GM12878 (cell line): ENCODE results near the gene INF2. TPM values are rescaled to one million over a fixed set of nuclear protein-coding genes. Genes with fewer than 3 reads are reported as not detected.

Experiments used
- BCL11A ChIP-seq: IDR thresholded peaks from 2 replicates; pipeline ENCODE4 v1.6.1; 2011; ENCODE audit warnings: low read depth, low read length
- EGR1 ChIP-seq, 2 experiments: IDR thresholded peaks; 1 replicate in 1 of 2; 2 replicates in 1 of 2; pipeline ENCODE4 v1.6.1; 2011 to 2012; ENCODE audit warnings: low read depth in 2 of 2, low read length in 2 of 2, borderline replicate concordance in 1 of 2, mild to moderate bottlenecking in 1 of 2, moderate library complexity in 1 of 2
- FOS ChIP-seq: IDR thresholded peaks from 3 replicates; pipeline ENCODE4 v1.6.1; 2011; ENCODE audit warnings: borderline replicate concordance; ENCODE audit not compliant: insufficient read length; ENCODE audit errors: extremely low read depth
- FOXK2 ChIP-seq: fragments of 450-650 bp; IDR thresholded peaks from 2 replicates; pipeline ENCODE4 v1.6.1; 2017; ENCODE audit warnings: mild to moderate bottlenecking, moderate library complexity
- GATAD2B ChIP-seq: fragments of 450-650 bp; conservative IDR thresholded peaks from 2 replicates; pipeline ENCODE4 v1.6.1; 2017; ENCODE audit warnings: low read depth, mild to moderate bottlenecking, moderate library complexity
- IKZF2 ChIP-seq, 2 experiments: fragments of 450-650 bp; IDR thresholded peaks; 2 replicates each; pipeline ENCODE4 v1.6.1; 2017; ENCODE audit warnings: mild to moderate bottlenecking in 2 of 2, moderate library complexity in 2 of 2
- KAT2A ChIP-seq: conservative IDR thresholded peaks from 2 replicates; pipeline ENCODE4 v1.6.1; 2011; ENCODE audit warnings: low read depth, low read length; ENCODE audit not compliant: control insufficient read depth
- MTA2 ChIP-seq: fragments of 450-650 bp; IDR thresholded peaks from 2 replicates; pipeline ENCODE4 v1.6.1; 2016; ENCODE audit warnings: low read depth, mild to moderate bottlenecking, moderate library complexity
- MYB ChIP-seq: fragments of 150-350 bp; IDR thresholded peaks from 2 replicates; pipeline ENCODE4 v1.6.1; 2014; ENCODE audit warnings: mild to moderate bottlenecking, low read depth, low read length, borderline replicate concordance
- NFYB ChIP-seq: IDR thresholded peaks from 2 replicates; pipeline ENCODE4 v1.6.1; 2011; ENCODE audit warnings: low read depth, mild to moderate bottlenecking, low read length, improper control_type of control experiment, moderate library complexity; ENCODE audit not compliant: insufficient read depth
- NRF1 ChIP-seq: conservative IDR thresholded peaks from 2 replicates; pipeline ENCODE4 v1.6.1; 2011; ENCODE audit warnings: mild to moderate bottlenecking, low read depth, low read length, improper control_type of control experiment
- PAX5 ChIP-seq: IDR thresholded peaks from 2 replicates; pipeline ENCODE4 v1.6.1; 2011; ENCODE audit warnings: low read depth, low read length, borderline replicate concordance
- PRDM15 ChIP-seq: fragments of 450-650 bp; formaldehyde crosslinking; IDR thresholded peaks from 2 replicates; pipeline ENCODE4 v1.4.0; 2020; ENCODE audit warnings: mild to moderate bottlenecking, moderate library complexity
- RAD51 ChIP-seq: fragments of 450-650 bp; IDR thresholded peaks from 2 replicates; pipeline ENCODE4 v1.6.1; 2016; ENCODE audit warnings: moderate library complexity, mild to moderate bottlenecking, inconsistent platforms
- RELA ChIP-seq: fragments of 450-650 bp; IDR thresholded peaks from 2 replicates; pipeline ENCODE4 v1.8.0; 2014; ENCODE audit warnings: borderline replicate concordance; ENCODE audit not compliant: partially characterized antibody
- RELB ChIP-seq: fragments of 450-650 bp; IDR thresholded peaks from 2 replicates; pipeline ENCODE4 v1.6.1; 2017; ENCODE audit warnings: low read depth, mild to moderate bottlenecking, moderate library complexity
- RUNX3 ChIP-seq: IDR thresholded peaks from 2 replicates; pipeline ENCODE4 v1.6.1; 2012; ENCODE audit warnings: low read length, inconsistent platforms
- SIX5 ChIP-seq: IDR thresholded peaks from 2 replicates; pipeline ENCODE4 v1.6.1; 2011; ENCODE audit warnings: mild to moderate bottlenecking, low read depth, low read length, moderate library complexity; ENCODE audit not compliant: severe bottlenecking
- SKIL ChIP-seq: fragments of 450-650 bp; IDR thresholded peaks from 2 replicates; pipeline ENCODE4 v1.6.1; 2017; ENCODE audit warnings: mild to moderate bottlenecking, low read depth, inconsistent platforms; ENCODE audit not compliant: poor library complexity, severe bottlenecking
- SMAD5 ChIP-seq: IDR thresholded peaks from 2 replicates; pipeline ENCODE4 v1.6.1; 2016; ENCODE audit warnings: antibody characterized with exemption, low read depth
- SMARCA5 ChIP-seq: fragments of 450-650 bp; IDR thresholded peaks from 2 replicates; pipeline ENCODE4 v1.6.1; 2017; ENCODE audit warnings: mild to moderate bottlenecking
- SP1 ChIP-seq: IDR thresholded peaks from one replicate; pipeline ENCODE4 v1.6.1; 2011; ENCODE audit warnings: low read depth, low read length
- SUZ12 ChIP-seq: fragments of 200-600 bp; sonication (generic); IDR thresholded peaks from one replicate; pipeline ENCODE4 v1.6.1; 2018; ENCODE audit warnings: antibody characterized with exemption, mild to moderate bottlenecking; ENCODE audit not compliant: unreplicated experiment
- TAF1 ChIP-seq: IDR thresholded peaks from 2 replicates; pipeline ENCODE4 v1.6.1; 2011; ENCODE audit warnings: mild to moderate bottlenecking, low read depth, low read length, borderline replicate concordance
- ZNF274 ChIP-seq: IDR thresholded peaks from one replicate; pipeline ENCODE4 v1.8.0; 2011; ENCODE audit not compliant: insufficient read length, insufficient read depth
- polyA plus RNA-seq, 11 experiments: library from polyadenylated mRNA; depleted of rRNA in 4 of 11; unstranded in 6 of 11; stranded (reverse) in 5 of 11; fragments of >200 nt; fragmentation: Nextera tagmentation in 4 of 11; fragmentation: Illumina TruSeq in 1 of 11; extraction: Ambion mirVana in 4 of 11; extraction: Trizol in 1 of 11; gene quantifications; 1 replicate in 1 of 11; 2 replicates in 10 of 11; pipeline versions ENCODE4 v1.2.1 to v1.2.3, GENCODE V29; 2011 to 2016; ENCODE audit warnings: inconsistent platforms in 2 of 11, missing spikeins in 2 of 11, low read depth in 1 of 11
- total RNA-seq, 4 experiments: library from RNA; depleted of rRNA in 3 of 4; stranded (reverse); fragments of >200 nt in 3 of 4; fragmentation: Illumina TruSeq in 1 of 4; extraction: Trizol in 1 of 4; gene quantifications; 2 replicates each; pipeline versions ENCODE4 v1.2.1 to v1.2.3, GENCODE V29; 2013 to 2021

Gene INF2
- total and polyA plus RNA-seq, 10 of the 15 experiments (the other 5 are each of a cell fraction or from before 2014, with no cell fraction given), result 0.72 to 43.2 (median 8.3) TPM

- TF ChIP-seq PRDM15 (CRISPR knock-in tag), result no peak
- TF ChIP-seq TAF1, result no peak
- no peak for TF ChIP-seq BCL11A
- no peak for TF ChIP-seq MYB
- TF ChIP-seq SKIL, result no peak
- no peak for TF ChIP-seq SUZ12
- no peak for TF ChIP-seq SMAD5
- TF ChIP-seq NRF1, result no peak
- peak; percentile 22 for TF ChIP-seq SP1
- TF ChIP-seq SIX5, result no peak
- TF ChIP-seq PAX5, result no peak
- no peak for TF ChIP-seq FOXK2
- TF ChIP-seq GATAD2B, result no peak
- peak; percentile 65; the same call in 1 of the 2 replicates for TF ChIP-seq SMARCA5
- TF ChIP-seq RUNX3, result no peak
- TF ChIP-seq MTA2, result no peak
- no peak for TF ChIP-seq FOS
- no peak for TF ChIP-seq KAT2A
- peak in 1 of 2 experiments; percentile 44; a peak in 1 of 3 replicates for TF ChIP-seq EGR1 (IDR thresholded peaks at IDR 0.05; ENCODE audit: borderline replicate concordance in 1 of 2, low read depth in 2 of 2, low read length in 2 of 2)
- TF ChIP-seq IKZF2 (IDR thresholded peaks at IDR 0.05), result no peak
- no peak for TF ChIP-seq NFYB
- TF ChIP-seq RELB, result no peak
- no peak for TF ChIP-seq RELA
- TF ChIP-seq RAD51, result no peak
- TF ChIP-seq ZNF274, result no peak
Observed at GRCh38 chr14:104689109-104689880, at the start of gene INF2 (continued).
